ENCODE results near the gene TNFRSF13B.
"Not testable (repeated sequence)": the region's sequence is repeated elsewhere in the genome, so short reads cannot be mapped to it uniquely, and the experiment has no call there.

TNFRSF13B gene

DNA sequence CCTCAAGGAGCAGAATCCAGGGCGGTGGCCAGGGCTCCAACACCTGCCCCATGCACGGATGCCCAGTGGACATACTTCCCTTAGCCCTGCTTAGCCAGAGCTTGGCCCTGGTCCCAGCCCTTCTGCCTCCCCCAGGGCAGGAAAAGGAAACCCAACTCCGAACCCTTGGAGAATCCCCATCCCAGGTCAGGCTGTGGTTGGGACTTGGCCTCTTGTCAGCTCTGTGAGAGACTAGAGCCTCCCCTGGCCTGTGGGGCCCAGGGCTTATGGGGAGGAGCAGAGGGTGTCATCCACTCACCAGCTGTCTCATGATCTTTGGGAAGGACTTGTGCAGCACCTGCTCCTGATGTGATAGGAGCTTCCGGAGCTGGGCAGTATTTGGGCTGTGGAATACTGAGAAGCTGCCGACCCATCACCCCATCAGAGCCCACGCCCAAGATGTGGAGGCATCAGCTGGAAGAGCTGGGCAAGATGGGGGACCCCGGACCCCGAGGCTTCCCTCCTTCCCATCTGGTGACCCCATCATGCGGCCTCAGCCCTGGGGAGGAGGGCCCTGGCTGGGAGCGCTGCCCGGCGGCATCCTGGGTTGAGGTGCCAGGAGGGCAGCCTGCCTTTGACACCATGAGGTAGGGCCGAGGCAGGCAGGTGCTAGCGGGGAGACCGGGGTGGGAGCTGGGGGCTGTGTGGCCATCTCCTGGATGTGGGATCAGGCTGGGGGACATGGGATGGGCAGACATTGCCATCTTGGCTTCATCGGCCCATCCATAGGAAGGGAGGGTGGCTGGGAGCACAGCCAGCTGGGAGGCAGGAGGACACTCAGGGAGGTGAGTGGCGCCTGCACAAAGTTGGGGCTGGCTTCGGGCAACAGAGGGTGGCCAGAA, 45.1 kb downstream of the TNFRSF13B start:
- DNase-seq (ENCODE audit: low read depth in 2 of 2) = no peak

DNA sequence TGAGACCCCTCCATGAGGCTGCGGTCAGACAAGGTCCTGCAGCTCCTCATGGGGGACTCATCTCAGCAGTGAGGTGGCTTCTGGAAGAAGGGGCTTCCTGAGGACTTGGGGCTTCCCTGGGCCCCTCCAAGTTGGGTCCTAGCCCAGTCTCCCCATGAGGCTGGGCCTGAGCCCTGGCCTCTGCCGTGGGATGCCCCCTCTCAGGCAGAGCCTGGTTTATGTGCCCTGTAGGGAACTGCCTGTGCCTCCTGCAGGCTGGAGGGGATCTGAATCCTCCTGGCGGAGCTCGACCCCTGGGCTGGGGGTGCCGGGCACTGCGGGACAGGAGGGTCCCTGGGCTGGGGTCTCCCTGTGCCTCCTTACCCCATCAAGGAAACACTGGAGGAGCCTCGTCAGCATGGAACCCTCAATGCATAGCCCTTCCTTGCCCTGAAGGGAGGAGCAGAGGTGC, 45.8 kb downstream of the TNFRSF13B start:
- DNase-seq (ENCODE audit: low read depth in 2 of 2) = no peak

DNA sequence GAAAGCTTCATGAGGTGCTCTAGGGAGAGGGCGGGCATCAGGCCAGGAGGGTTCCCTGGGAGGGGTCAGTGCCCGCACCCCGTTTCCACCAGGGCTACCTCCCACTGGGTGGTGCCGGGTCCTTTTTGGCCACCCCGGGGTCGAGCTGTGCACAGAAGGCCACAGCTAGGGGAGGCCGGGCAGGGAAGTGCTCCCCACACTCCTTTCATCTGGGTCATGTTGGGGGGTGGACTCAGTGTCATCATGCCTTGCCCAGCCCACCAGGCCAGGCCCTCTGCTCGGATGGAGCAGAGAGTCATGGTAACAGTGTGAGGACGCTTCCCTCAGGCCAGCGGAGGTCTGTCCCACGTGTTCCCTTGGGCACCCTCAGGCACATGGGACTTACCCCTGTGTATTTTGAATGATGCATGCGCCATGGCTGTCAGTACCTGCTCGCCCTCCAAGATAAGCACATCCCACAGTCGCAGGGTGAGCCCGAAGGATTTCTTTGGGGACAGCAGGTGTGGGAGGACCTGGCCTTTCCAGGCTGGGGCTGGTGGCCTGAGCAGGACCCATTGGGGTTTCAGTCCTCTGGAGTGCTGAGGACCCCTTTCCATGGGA, 46.4 kb downstream of the TNFRSF13B start:
- DNase-seq (ENCODE audit: low read depth in 2 of 2) = no peak

DNA sequence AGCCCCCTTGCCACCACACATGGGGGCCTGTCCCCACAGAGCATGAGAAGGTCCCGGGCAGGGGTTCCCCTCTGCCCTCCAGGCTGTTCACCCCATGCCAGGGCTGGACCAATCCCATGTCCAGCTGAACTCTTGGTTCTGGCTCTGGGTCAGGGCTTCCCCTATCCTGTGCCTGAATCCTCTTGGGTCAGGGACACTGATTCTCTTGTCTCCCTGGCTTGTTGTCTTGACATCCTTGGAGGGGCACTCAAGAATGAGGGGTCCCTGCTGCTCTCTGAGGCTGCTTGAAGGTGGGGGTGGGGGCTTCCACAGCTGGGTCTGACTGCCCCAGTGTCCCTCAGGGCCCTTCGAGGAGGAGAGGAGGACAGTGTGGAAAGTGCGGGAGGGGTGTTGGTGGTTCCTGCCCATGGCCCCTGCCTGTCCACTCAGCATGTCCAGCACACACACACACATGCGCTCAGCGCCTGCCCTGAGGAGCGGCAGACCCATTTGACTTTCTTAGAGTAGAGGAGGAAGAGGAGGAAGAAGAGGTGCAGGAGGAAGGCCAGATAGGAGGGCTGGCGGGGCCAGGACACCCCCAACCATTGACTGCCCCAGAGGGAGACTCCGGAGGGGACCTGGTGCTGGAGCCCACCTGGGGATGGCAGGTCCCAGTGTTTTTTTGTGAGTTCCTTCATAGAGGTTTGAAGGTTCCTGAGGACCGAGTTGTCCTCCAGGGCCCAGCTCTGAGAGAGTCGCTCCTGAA, 47.0 kb downstream of the TNFRSF13B start:
- no peak for DNase-seq (ENCODE audit: low read depth in 2 of 2)

DNA sequence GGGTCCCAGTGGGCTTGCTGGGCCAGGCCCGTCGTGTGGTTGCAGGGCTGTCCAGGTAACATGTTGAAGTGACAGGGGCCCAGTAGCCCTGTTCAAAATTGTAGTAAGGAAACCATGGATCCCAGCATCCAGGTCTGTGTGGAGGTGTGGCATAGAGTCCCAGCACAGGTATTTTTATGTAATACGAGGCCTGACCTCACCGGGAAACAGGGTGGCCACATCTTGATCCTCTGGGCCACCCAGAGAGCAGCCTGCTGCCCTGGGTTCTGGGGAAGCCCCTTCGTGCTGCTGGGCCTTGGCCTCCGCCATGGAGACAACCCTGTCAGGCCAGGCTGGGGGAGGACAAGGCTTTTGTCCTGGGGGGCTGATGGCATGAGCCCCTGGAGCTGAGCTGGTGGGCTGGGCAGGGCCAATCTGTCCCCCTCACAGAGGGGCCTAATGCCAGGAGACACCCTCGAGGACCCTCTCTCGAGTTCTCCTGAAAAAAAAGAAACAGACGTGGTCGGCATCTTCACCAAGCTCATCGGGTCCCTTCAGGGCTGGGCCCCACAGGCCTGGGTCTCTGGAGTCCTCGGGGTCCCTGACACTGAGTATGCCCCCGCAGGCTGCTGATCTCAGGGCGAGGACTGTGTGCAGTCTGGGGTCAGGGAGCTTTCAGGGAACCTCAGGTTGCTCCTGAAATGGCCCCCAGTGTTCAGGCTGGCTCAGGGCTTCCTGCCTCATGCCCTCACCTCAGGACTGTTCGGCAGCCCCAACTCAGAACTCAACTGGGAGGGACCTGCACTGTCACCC, 47.8 kb downstream of the TNFRSF13B start:
- no peak for DNase-seq (ENCODE audit: low read depth in 2 of 2)

DNA sequence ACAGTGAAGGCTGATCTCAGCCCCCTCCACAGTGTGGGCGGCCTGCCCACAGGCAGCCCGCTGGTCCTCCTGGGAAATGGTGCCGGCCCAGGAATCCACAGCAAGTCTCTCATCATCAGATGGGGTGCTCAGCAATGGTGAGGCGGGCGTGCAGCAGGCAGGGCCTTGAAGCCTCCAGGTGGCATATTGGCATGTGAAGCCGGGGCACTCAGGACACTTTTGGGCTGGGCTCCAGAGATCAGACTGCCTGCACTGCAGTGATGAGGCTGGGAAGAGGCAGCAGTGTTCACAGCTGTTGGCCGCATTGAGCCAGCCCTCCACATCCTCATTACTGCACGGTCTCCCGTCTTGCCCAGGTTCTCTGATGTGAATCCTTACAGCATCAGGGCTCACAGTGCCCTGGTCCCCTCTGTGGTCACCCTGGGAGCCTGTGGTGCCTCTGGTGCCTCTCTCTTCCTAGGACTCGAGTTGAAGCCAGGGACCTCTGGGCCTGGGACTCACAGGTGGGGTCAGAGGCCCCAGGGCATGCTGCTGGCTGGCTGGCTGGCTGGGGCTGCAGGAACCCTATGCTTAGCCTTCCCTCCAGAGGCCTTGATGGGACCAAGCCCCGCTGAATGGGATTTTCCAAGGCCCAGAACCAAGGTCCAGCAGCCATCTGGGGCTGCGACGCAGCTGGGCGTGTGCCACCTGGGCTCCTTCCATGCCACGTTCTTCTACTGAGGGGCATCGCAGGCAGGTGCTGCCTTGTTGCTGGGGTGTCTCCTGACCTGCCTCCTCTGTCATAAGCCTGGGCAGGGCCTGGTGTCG, 48.6 kb downstream of the TNFRSF13B start:
- DNase-seq (ENCODE audit: low read depth in 2 of 2) = no peak

- DNase-seq (ENCODE audit: low read depth in 2 of 2) = no peak
Measured at GRCh38 chr17:16922386-16923096, 49.4 kb downstream of the TNFRSF13B start.

- DNase-seq (ENCODE audit: low read depth in 2 of 2) = not testable (repeated sequence)
Measured at GRCh38 chr17:16921451-16921850, 50.5 kb downstream of the TNFRSF13B start.

DNA sequence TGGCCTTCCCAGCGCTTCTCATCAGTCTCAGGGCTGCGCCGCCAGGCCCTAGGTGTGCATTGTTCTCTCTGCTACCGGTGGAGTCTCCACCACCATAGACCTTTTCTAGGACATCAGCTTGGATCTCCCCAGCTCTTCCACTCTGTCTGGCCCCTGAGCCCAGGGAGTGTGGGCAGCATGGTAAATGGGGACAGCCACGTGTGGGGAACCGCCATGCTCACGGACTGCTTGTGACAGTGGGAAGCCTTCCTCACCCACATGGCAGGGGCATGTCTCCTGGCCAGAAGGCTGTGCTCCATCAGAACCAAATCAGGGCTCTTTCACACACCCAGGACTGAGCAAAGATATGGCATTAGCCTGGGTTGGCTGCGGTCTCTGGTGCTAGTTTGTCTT, 51.3 kb downstream of the TNFRSF13B start:
- no peak for DNase-seq (ENCODE audit: low read depth in 2 of 2)

GRCh38 chr17:16919663-16920627, 52.0 kb downstream of the TNFRSF13B start:
- DNase-seq (ENCODE audit: low read depth in 2 of 2) = no peak

DNA sequence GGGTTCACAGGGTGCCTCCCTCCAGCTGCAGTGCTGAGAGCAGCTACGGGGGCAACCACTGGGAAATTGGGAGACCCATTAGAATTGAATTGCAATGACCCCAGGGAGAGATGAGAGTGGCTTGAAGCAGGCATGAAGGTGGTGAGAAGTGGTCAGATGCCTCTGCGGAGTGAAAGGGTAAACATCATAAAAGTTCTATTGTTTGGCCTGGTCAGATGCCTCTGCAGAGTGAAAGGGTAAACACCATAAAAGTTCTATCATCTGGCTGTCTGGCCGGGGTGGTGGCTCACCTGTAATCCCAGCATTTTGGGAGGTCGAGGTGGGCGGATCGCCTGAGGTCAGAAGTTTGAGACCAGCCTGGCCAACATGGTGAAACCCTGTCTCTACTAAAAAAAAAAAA, 53.5 kb downstream of the TNFRSF13B start:
- no peak for DNase-seq (ENCODE audit: low read depth in 2 of 2)

GRCh38 chr17:16917671-16918394, 54.1 kb downstream of the TNFRSF13B start:
- no peak for DNase-seq (ENCODE audit: low read depth in 2 of 2)

- DNase-seq (ENCODE audit: low read depth in 2 of 2) = no peak
Measured at GRCh38 chr17:16916557-16916920, 55.4 kb downstream of the TNFRSF13B start.

- peak; percentile 6 to 7 for DNase-seq (ENCODE audit: low read depth in 2 of 2)
Measured at GRCh38 chr17:16915752-16916556, 56.0 kb downstream of the TNFRSF13B start.

DNA sequence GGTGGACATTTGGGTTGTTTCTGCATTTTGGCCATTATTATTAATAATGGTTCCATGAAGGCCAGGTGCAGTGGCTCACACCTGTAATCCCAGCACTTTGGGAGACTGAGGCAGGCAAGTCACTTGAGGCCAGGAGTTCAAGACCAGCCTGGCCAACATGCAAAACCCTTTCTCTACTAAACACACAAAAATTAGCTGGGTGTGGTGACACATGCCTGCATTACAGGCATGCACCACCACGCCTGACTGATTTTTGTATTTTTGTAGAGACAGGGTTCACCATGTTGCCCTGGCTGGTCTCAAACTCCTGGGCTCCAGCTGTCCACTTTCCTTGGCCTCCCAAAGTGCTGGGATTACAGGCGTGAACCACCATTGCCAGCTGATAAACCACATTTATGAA, 58.5 kb downstream of the TNFRSF13B start:
- DNase-seq (ENCODE audit: low read depth in 2 of 2) = no peak

GRCh38 chr17:16912021-16912962, 59.6 kb downstream of the TNFRSF13B start:
- DNase-seq (ENCODE audit: low read depth in 2 of 2) = no peak

All from fibroblast of skin of left quadriceps (primary cell).